Lung (tissue), 12 donors: ENCODE measurements around the gene ETAA1. TPM values are rescaled to one million over a fixed set of nuclear protein-coding genes. Genes with fewer than 3 reads are reported as not detected.

ENCODE experiments used
- ATAC-seq: fragments of 200-7000 bp; cut with Tn5 transposase; one replicate; pipeline ENCODE4 v1.9.1; 2020; ENCODE audit warnings: moderate number of reproducible peaks; ENCODE audit not compliant: insufficient read depth, low FRiP score
- DNase-seq, 3 donors: peaks; one replicate each; pipeline ENCODE4 v3.0.0-alpha.2; 2013 to 2017
- H3K27ac ChIP-seq, 2 donors: one replicate each; pipeline ENCODE4 v1.5.1; 2013; ENCODE audit warnings: mild to moderate bottlenecking in 2 of 2, moderate library complexity in 2 of 2, control low read depth in 1 of 2, inconsistent platforms in 1 of 2, low read depth in 1 of 2, low read length in 1 of 2
- H3K27me3 ChIP-seq, 3 donors: one replicate each; pipeline ENCODE4 v1.5.1; 2013; ENCODE audit warnings: low read length in 2 of 3; ENCODE audit not compliant: control insufficient read depth in 3 of 3, insufficient read depth in 3 of 3
- H3K36me3 ChIP-seq, 4 donors: one replicate each; pipeline ENCODE4 v1.5.1; 2013; ENCODE audit warnings: low read length in 4 of 4, mild to moderate bottlenecking in 1 of 4, moderate library complexity in 1 of 4; ENCODE audit not compliant: control insufficient read depth in 4 of 4, insufficient read depth in 4 of 4
- H3K4me1 ChIP-seq, 5 donors: one replicate each; pipeline ENCODE4 v1.5.1; 2013; ENCODE audit warnings: low read length in 5 of 5, mild to moderate bottlenecking in 2 of 5, moderate library complexity in 1 of 5; ENCODE audit not compliant: control insufficient read depth in 5 of 5, insufficient read depth in 5 of 5
- H3K4me3 ChIP-seq: one replicate; pipeline ENCODE4 v1.5.1; 2013; ENCODE audit warnings: mild to moderate bottlenecking, control low read depth, moderate library complexity
- H3K9ac ChIP-seq, 2 donors: one replicate each; pipeline ENCODE4 v1.5.1; 2013; ENCODE audit warnings: low read length in 2 of 2, control low read depth in 1 of 2; ENCODE audit not compliant: insufficient read depth in 1 of 2
- H3K9me3 ChIP-seq, 4 donors: one replicate each; pipeline ENCODE4 v1.5.1; 2013; ENCODE audit warnings: low read length in 3 of 4, mild to moderate bottlenecking in 1 of 4, moderate library complexity in 1 of 4; ENCODE audit not compliant: control insufficient read depth in 4 of 4, insufficient read depth in 3 of 4
- WGBS, 2 donors: extraction: QIAGEN DNeasy Blood & Tissue Kit; methylation state at CpG; one replicate each; pipeline ENCODE4 v1.1.7; 2013; 5-methylcytosine and 5-hydroxymethylcytosine counted together
- polyA plus RNA-seq, 2 donors: library from polyadenylated mRNA; stranded (reverse); fragments of 200-250 nt; gene quantifications; one replicate each; pipeline ENCODE4 v1.2.1, GENCODE V29; 2013
- total RNA-seq, 2 donors: library from RNA; depleted of rRNA in 1 of 2; stranded (reverse); fragments of >200 nt in 1 of 2; gene quantifications; one replicate each; pipeline ENCODE4 v1.2.1, GENCODE V29; 2014 to 2021
- TF ChIP-seq, protein P1 (sequence below): IDR thresholded peaks from 2 replicates; pipeline ENCODE4 v1.5.1; 2012; ENCODE audit warnings: mild to moderate bottlenecking; ENCODE audit errors: control extremely low read depth, extremely low read depth
- donor health status: control.
- donor health status: control.
- donor health status: Bipolar disorder and iron deficiency.
- donor health status: healthy.
- donor health status: DM: yes; HTN: yes; CAD: no.

ETAA1 gene
- total and polyA plus RNA-seq, 4 donors, result 4.3 to 27.6 (median 11.2) TPM

DNA sequence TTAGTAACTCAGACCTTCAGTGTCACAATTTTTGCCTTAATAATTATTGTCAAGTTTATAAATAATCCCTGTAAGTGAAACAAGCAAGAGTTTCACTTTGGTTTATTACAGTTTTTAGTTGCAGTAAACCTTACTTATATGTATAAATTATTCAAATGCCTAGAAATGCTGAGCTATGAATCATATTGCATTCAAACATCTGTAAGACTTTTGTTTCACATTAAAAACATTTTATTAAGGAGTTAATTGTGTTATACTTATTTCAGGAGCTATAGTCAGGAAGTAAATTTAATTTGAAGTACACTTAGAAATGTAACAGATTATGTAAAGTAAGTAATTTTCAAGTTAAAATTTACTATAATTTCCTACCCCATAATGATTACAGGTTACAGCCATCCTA, 3.9 kb upstream of the ETAA1 start:
- peaks cover 0 to 6% (median 0%) of the 10 kb centered on the region in 4 donors for H3K36me3 ChIP-seq
- H3K27me3 ChIP-seq, result no peaks in the 10 kb centered on the region
- peaks cover 0 to 18% (median 0%) of the 10 kb centered on the region in 5 donors for H3K4me1 ChIP-seq
- no peak overlapping the region for H3K4me3 ChIP-seq
- ATAC-seq, result no peak
- H3K9me3 ChIP-seq, result no peaks in the 10 kb centered on the region
- TF ChIP-seq, protein P1, sequence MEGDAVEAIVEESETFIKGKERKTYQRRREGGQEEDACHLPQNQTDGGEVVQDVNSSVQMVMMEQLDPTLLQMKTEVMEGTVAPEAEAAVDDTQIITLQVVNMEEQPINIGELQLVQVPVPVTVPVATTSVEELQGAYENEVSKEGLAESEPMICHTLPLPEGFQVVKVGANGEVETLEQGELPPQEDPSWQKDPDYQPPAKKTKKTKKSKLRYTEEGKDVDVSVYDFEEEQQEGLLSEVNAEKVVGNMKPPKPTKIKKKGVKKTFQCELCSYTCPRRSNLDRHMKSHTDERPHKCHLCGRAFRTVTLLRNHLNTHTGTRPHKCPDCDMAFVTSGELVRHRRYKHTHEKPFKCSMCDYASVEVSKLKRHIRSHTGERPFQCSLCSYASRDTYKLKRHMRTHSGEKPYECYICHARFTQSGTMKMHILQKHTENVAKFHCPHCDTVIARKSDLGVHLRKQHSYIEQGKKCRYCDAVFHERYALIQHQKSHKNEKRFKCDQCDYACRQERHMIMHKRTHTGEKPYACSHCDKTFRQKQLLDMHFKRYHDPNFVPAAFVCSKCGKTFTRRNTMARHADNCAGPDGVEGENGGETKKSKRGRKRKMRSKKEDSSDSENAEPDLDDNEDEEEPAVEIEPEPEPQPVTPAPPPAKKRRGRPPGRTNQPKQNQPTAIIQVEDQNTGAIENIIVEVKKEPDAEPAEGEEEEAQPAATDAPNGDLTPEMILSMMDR, result no peak
- DNase-seq, result no peak
- no peak overlapping the region for H3K9ac ChIP-seq
- no peak overlapping the region for H3K27ac ChIP-seq

DNA sequence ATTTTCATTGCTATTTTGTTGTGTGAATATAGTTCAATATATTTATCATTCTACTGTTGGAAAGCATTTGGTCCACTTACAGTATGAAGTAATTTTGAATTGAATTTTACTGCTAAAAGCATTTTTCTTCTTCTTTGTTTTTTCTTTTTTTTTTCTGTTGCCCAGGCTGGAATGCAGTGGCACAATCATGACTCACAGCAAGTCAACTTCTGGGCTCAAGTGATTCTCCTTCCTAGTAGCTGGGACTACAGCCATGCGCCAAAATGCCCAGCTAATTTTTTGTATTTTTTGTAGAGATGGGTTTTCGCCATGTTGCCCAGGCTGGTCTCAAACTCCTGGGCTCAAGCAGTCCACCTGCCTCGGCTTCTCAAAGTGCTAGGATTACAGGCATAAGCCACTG, 2.4 kb upstream of the ETAA1 start:
- Histone ChIP-seq H3K4me1 (peaks cover 0 to 14% (median 0%) of the 10 kb centered on the region in 5 donors), H3K36me3 (peaks cover 0 to 6% (median 0%) of the 10 kb centered on the region in 4 donors), H3K9ac (no peak overlapping the region), H3K27me3 (no peaks in the 10 kb centered on the region), H3K27ac (no peak overlapping the region), H3K4me3 (no peak overlapping the region), H3K9me3 (no peaks in the 10 kb centered on the region)
- no peak for DNase-seq
- TF ChIP-seq, protein P1, result no peak
- no peak for ATAC-seq
- WGBS, 2 donors, result 91 to 97% methylated on average over 3 of the region's 3 CpGs

DNA sequence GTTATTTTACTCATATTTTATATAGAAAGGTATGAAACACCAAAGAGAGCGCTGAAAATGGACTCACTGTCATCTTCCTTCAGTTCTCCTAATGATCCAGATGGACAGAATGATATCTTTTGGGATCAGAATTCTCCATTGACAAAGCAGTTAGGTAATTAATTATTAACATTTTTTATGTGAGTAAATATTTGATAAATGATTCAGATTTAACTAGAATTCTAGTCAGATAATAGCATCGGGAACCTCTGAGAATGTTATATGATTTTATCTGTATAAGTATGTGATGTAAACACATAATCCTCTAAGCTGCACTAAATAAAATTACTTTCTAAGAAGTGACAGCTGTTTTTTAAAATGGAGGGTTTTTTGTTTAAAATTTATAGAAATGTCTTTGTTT, 2.0 kb downstream of the ETAA1 start:
- H3K27ac ChIP-seq, result no peak overlapping the region
- 75 to 85% methylated on average over 2 of the region's 2 CpGs for WGBS, 2 donors
- no peak overlapping the region for H3K4me3 ChIP-seq

More for the DNA sequence above, 2.0 kb downstream of the ETAA1 start:
- H3K9ac ChIP-seq, result no peak overlapping the region
- TF ChIP-seq, protein P1, result no peak
- H3K27me3 ChIP-seq, result no peaks in the 10 kb centered on the region
- no peaks in the 10 kb centered on the region for H3K9me3 ChIP-seq
- ATAC-seq (no peak), DNase-seq (no peak)
- H3K36me3 ChIP-seq, result peaks cover 0 to 19% (median 7%) of the 10 kb centered on the region in 4 donors
- peaks cover 0 to 22% (median 0%) of the 10 kb centered on the region in 5 donors for H3K4me1 ChIP-seq
